ENCODE measurements around the gene ADAR.

The ADAR gene

GRCh38 chr1:154557248-154557938 is 50.6 kb downstream of the ADAR start:
- no peak for DNase-seq

DNA sequence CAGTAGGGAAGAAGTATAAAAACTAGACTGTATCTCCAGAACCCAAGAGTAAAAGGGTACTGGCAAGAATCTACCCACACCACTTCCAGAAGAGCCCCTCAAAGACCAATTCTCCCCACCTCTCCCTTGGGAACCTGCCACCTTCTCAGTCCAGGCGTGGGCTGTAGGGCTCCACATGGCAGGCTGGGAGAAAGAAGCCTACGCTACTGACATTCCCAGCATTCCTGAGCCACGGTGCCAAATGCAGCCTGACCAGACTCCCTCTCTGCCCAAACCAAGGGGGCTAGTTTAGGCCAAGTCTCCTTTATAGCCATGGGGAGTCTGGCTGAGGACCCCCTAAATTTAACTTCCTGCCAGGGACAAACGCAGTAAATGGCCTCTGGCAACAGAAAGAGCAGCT is 51.6 kb downstream of the ADAR start:
- no peak for DNase-seq

DNA sequence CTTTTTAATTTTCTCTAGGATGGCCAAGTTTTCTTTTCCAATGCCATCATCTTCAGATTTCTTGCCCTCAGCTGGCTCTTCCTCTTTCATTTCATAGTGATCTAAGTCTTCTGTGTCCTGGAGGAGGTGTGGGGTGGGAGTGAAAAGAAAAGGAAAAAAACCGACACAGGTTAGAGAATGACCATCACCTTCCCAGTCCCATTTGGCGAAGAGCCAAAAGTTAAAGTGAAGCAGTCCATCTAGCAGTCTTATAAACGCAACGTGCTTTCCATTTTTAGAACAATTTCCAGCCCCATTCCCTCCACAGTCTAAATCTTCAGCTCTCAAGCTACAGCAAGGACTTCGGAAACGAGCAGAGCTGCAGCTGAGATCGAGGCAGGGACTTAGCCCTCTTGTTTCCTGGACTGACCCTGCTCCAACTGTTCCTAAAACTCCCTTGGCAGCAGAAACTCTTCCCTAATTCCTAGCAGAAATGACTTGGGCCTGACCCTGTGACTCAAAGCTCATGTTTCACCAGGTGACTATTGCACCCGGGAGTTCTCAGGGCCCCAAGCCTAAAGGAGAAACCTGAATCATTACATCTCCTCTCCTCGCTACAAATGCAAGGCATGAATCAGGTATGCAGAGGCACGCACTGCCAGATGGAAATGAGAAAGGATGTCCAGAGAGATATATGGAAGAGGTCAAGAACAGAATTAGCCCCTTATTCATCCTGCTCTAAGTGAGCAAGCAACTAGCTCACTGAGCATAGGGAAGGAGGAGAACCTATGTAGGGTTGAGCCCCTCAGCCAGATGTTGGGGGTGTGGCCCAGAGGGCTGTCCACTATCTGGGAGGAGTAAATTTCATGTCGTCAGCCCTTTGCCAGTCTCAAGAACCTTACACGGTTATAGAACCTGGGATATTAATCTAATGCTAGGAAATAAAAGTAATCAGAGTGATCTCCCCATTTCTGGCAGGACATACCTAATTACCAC is 54.6 kb downstream of the ADAR start:
- no peak for DNase-seq

- DNase-seq = no peak
Measured at GRCh38 chr1:154552036-154552435, 56.0 kb downstream of the ADAR start.

- DNase-seq = no peak
Measured at GRCh38 chr1:154551474-154551873, 56.5 kb downstream of the ADAR start.

- DNase-seq = no peak
Measured at GRCh38 chr1:154550657-154551056, 57.3 kb downstream of the ADAR start.

- no peak for DNase-seq
Measured at GRCh38 chr1:154550070-154550469, 57.9 kb downstream of the ADAR start.

DNA sequence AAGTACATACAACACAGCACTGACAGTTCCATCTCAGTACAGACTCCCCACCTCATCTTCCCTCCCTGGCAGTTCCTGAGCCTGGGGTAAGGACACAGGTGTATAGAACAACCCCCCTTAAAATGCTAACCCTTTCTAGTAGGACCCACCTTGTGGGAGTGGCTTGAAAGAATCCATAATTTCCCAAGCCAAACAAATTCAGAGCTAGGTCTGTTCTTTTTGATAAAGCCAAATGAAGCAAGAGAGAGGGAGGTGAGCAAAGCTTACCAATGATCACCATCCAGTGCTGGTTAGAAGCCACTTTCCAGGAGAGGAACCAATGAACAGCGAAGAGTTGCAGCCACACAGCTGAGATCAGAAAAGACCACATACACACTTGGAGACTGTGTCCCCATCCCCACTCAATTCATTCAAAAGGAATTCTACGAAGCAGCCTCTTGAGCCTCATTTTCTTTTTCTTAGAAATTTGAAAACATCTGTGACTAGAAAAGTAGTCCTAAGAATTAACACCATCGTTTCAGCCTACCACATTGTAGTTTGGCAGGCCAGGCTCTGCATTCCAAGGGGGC is 58.7 kb downstream of the ADAR start:
- no peak for DNase-seq

- no peak for DNase-seq
Measured at GRCh38 chr1:154548028-154548427, 60.0 kb downstream of the ADAR start.

DNA sequence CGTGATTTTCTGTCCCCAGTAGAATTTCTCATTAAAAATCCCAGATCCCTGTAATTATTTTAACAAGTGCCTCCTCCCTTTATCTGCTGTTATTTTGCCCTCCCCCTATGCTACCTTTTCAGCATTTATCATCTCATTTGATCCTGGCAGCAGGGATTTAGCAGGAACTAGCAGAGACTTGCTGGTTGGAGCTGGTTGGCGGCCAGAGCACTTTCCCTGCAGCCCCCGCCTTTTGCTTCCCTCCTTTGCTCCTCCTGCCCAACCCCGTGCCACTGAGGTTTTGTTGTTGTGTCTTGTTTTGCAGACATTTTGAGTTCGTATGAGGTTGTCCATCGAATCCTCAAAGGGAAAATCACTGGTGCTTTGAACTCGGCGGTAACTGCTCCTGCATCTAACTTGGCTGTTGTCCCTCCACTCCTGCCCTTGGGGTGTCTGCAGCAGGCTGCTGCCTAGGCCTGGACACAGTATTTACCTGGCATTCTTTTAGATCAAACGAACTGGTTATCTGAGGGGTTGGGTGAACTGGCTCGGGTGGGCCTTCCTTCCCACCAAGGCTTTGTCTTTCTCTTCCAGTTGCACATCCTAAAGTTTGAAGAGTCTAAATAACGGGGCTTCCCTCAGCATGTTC is 60.8 kb downstream of the ADAR start:
- no peak for DNase-seq

- DNase-seq = no peak
Measured at GRCh38 chr1:154546264-154547063, 61.5 kb downstream of the ADAR start.

GRCh38 chr1:154541231-154541630 is 66.8 kb downstream of the ADAR start:
- no peak for DNase-seq

DNA sequence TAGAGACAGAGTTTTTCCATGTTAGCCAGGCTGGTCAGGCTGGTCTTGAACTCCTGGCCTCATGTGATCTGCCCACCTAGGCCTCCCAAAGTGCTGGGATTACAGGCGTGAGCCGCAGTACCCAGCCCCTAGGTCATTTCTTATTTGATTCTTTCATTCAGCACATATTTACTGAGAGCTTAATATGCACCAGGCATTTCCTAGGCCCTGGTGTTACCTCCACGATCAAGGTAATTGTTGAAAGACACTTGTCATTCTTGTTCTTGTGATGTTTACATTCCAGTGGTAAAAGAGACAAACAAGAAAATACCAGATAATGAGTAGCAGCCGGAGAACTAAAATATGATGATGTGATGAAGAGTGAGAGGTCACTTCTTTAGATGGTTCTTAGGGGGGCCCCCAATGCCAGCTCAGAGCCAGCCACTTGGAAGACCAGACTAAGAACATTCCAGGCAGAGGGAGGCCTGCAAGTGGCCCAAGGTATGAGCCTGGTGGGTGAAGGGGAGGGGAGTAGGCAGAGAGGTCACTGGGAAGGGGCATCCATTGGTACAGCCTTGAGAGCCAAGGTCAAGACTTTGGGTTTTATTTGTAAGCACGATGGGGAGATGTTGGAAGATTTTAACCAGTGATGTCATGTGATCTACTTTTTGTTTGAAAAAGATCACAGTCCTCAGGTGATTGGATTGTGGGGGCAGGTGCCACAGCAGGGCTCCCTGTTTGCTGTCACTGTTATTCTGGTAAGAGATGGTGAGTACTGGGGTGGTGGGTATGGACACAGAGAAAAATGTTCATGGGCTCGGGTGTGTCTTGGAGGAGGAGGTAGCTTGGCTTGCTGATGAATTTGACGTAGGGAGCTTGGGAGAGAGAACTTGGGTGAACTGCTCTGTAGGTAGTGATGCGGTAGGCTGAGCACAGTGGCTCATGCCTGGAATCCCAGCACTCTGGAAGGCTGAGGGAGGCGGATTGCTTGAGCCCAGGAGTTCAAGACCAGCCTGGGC is 68.2 kb downstream of the ADAR start:
- DNase-seq = no peak

- DNase-seq = no peak
Measured at GRCh38 chr1:154536570-154536969, 71.4 kb downstream of the ADAR start.

GRCh38 chr1:154533952-154534844 is 73.8 kb downstream of the ADAR start:
- DNase-seq = peak; percentile 13
